ENCODE data around the gene EML6. TPM values are rescaled to one million over a fixed set of nuclear protein-coding genes. Genes with fewer than 3 reads are reported as not detected.

Gene EML6
- total RNA-seq, 4 donors from 2014 or later, result 0.62 to 1.5 (median 1.1) TPM

DNA sequence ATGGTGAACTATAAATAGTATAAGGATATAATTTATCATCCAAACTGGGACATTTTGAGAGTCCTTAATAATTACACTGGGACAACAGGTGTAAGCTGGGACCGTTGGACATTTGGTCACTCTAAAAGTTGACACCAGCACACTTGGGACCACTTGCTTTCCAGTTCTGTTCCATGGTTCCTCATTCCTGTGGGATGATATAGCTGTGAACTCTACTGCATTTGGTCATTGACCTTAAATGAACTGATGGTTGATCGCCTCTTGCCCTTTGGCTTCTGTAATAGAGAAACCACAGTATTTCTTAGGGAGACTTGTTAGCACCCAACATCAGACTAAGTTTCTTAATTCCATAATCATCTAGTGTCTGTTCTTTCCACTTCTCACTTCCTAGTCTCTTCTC, 46.7 kb downstream of the EML6 start:
- Histone ChIP-seq H3K36me3 (no peaks in the 10 kb centered on the region), H3K9me3 (peaks cover 0 to 5% (median 0%) of the 10 kb centered on the region in 3 donors), H3K4me1 (no peaks in the 10 kb centered on the region), H3K4me3 (no peak overlapping the region), H3K27me3 (no peaks in the 10 kb centered on the region), H3K27ac (no peak overlapping the region)
- ATAC-seq, result no peak
- WGBS, 2 donors (ENCODE audit: low coverage in 1 of 2), result 76 to 100% methylated on average over 2 of the region's 2 CpGs
- TF ChIP-seq, protein P1, sequence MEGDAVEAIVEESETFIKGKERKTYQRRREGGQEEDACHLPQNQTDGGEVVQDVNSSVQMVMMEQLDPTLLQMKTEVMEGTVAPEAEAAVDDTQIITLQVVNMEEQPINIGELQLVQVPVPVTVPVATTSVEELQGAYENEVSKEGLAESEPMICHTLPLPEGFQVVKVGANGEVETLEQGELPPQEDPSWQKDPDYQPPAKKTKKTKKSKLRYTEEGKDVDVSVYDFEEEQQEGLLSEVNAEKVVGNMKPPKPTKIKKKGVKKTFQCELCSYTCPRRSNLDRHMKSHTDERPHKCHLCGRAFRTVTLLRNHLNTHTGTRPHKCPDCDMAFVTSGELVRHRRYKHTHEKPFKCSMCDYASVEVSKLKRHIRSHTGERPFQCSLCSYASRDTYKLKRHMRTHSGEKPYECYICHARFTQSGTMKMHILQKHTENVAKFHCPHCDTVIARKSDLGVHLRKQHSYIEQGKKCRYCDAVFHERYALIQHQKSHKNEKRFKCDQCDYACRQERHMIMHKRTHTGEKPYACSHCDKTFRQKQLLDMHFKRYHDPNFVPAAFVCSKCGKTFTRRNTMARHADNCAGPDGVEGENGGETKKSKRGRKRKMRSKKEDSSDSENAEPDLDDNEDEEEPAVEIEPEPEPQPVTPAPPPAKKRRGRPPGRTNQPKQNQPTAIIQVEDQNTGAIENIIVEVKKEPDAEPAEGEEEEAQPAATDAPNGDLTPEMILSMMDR (IDR thresholded peaks at IDR 0.05), result no peak

DNA sequence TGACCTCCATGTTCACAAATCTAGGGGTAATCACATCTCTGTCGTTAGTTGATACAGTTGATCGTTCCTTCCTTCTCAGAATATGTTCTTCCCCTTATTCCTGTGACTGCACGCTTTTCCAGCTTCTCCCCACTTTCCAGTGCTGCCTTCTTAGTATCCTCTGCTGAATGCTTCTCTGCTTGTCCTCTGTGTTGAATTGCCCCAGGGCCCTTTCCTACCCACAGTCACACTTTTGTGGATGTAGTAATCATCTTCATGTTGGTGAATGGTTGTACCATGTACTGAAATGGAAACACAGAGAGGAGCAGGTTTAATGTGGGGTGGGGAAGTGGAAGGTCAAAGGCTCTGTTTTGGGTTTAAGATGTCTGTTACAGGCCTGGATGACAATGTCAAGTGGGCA, 47.2 kb downstream of the EML6 start:
- Histone ChIP-seq H3K27ac (no peak overlapping the region), H3K9me3 (peaks cover 0 to 9% (median 0%) of the 10 kb centered on the region in 3 donors), H3K27me3 (no peaks in the 10 kb centered on the region), H3K36me3 (no peaks in the 10 kb centered on the region), H3K4me1 (no peaks in the 10 kb centered on the region), H3K4me3 (no peak overlapping the region)
- no peak for TF ChIP-seq POLR2A (IDR thresholded peaks at IDR 0.05)
- TF ChIP-seq, protein P1 (IDR thresholded peaks at IDR 0.05), result no peak
- TF ChIP-seq EP300 (IDR thresholded peaks at IDR 0.05), result no peak
- TF ChIP-seq POLR2AphosphoS5 (IDR thresholded peaks at IDR 0.05), result no peak
- ATAC-seq, result no peak
- 77 to 89% methylated on average over 2 to 3 of the region's 3 CpGs for WGBS, 2 donors (ENCODE audit: low coverage in 1 of 2)

DNA sequence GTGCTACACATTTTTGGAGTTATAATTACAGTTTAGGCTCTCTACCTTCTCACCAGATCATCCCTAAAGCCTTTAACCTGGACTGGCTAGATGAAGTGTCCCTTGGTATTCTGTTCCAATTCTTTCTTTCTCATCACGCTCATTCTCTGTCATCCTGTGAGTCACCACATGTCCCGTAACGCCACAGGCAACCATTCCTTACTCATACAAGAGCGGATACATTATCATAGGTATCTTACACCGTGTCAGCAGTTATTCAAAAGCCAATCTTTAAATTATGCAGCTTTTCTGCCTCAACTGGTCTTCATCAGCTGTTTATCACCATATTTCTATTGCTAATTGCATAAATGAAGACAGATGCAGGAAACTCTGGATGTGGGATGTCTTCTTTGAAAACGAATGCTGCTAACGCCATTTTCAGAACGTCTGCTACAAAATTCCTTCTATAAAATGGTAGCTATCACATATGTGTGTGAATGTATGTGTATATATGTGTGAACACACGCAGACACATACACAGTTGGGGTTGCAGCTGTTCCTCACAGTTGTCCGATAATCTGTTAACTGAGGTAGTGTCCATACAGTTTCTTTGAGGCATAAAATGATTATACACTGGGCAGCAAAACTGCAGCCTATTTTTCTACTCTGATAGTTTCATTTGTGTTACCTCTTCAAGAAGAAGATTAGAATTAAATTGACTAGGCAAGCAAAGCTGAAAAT, 47.9 kb downstream of the EML6 start:
- 82 to 84% methylated on average over 6 to 10 of the region's 10 CpGs for WGBS, 2 donors (ENCODE audit: low coverage in 1 of 2)

DNA sequence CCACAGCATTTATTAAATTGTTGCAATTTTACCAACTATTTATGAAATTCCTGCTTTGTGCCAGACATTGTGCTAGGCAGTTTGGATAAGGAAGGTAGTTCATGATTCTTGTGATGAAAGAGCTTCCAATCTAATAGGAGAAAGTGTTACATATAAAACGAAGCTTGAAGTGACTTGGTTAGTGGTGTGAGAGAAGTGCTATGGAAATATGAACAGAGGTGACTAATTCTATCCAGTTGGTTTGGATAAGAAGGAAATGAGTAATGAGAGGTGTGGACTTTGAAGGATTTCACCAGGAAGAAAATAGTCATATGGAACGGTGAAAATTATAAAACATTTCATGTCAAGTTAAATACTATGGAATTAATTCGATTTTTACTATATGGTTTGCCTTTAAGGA, 48.6 kb downstream of the EML6 start:
- TF ChIP-seq, protein P1 (IDR thresholded peaks at IDR 0.05), result no peak
- TF ChIP-seq POLR2A (IDR thresholded peaks at IDR 0.05) (no peak), EP300 (IDR thresholded peaks at IDR 0.05) (no peak), POLR2AphosphoS5 (IDR thresholded peaks at IDR 0.05) (no peak)
- Histone ChIP-seq H3K9me3 (peaks cover 0 to 14% (median 0%) of the 10 kb centered on the region in 3 donors), H3K27ac (no peak overlapping the region), H3K4me3 (no peak overlapping the region), H3K27me3 (no peaks in the 10 kb centered on the region), H3K36me3 (no peaks in the 10 kb centered on the region), H3K4me1 (no peaks in the 10 kb centered on the region)
- ATAC-seq, result no peak
- 48 to 75% methylated on average over 3 of the region's 3 CpGs for WGBS, 2 donors (ENCODE audit: low coverage in 1 of 2)

More for the DNA sequence above, 47.9 kb downstream of the EML6 start:
- peaks cover 0 to 14% (median 0%) of the 10 kb centered on the region in 3 donors for H3K9me3 ChIP-seq
- H3K4me1 ChIP-seq, result no peaks in the 10 kb centered on the region
- TF ChIP-seq POLR2AphosphoS5 (IDR thresholded peaks at IDR 0.05) (no peak), POLR2A (IDR thresholded peaks at IDR 0.05) (no peak), EP300 (IDR thresholded peaks at IDR 0.05) (no peak)
- TF ChIP-seq, protein P1 (IDR thresholded peaks at IDR 0.05), result no peak
- H3K27ac ChIP-seq, result no peak overlapping the region
- no peaks in the 10 kb centered on the region for H3K27me3 ChIP-seq
- H3K36me3 ChIP-seq, result no peaks in the 10 kb centered on the region
- no peak overlapping the region for H3K4me3 ChIP-seq
- ATAC-seq, result no peak

DNA sequence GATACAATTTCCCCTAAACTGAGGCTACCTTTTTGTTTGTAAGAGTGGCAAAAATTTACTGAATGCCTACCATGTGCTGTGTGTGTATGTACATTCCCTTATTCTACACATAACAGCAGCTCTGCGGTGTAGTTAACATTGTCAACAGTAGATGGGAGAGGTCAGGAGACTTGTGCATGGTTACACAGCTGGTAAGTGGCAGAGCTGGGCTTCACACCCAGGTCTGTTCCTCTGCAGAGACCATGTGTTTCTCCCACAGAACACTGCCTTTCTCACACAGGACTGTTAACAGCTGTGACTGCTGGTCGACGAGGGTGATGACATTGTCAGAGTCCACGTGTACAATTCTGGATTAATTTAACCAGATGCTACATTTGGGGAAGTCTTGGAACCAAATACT, 49.1 kb downstream of the EML6 start:
- H3K27me3 ChIP-seq, result no peaks in the 10 kb centered on the region
- H3K4me1 ChIP-seq, result no peaks in the 10 kb centered on the region
- H3K4me3 ChIP-seq, result no peak overlapping the region
- no peak for ATAC-seq
- WGBS, 2 donors (ENCODE audit: low coverage in 1 of 2), result 74 to 92% methylated on average over 2 of the region's 4 CpGs
- no peaks in the 10 kb centered on the region for H3K36me3 ChIP-seq
- H3K27ac ChIP-seq, result no peak overlapping the region
- no peak for TF ChIP-seq EP300 (IDR thresholded peaks at IDR 0.05)
- TF ChIP-seq POLR2AphosphoS5 (IDR thresholded peaks at IDR 0.05), result no peak
- TF ChIP-seq POLR2A (IDR thresholded peaks at IDR 0.05), result no peak
- TF ChIP-seq, protein P1 (IDR thresholded peaks at IDR 0.05), result no peak
- peaks cover 0 to 14% (median 0%) of the 10 kb centered on the region in 3 donors for H3K9me3 ChIP-seq

Measured in gastroesophageal sphincter (tissue), 4 donors.